ENCODE results near the gene INTS4. TPM values are rescaled to one million over a fixed set of nuclear protein-coding genes. Genes with fewer than 3 reads are reported as not detected.

The INTS4 gene
- total and polyA plus RNA-seq, 2 experiments from 2014 or later = 24.6 to 47.6 TPM

DNA sequence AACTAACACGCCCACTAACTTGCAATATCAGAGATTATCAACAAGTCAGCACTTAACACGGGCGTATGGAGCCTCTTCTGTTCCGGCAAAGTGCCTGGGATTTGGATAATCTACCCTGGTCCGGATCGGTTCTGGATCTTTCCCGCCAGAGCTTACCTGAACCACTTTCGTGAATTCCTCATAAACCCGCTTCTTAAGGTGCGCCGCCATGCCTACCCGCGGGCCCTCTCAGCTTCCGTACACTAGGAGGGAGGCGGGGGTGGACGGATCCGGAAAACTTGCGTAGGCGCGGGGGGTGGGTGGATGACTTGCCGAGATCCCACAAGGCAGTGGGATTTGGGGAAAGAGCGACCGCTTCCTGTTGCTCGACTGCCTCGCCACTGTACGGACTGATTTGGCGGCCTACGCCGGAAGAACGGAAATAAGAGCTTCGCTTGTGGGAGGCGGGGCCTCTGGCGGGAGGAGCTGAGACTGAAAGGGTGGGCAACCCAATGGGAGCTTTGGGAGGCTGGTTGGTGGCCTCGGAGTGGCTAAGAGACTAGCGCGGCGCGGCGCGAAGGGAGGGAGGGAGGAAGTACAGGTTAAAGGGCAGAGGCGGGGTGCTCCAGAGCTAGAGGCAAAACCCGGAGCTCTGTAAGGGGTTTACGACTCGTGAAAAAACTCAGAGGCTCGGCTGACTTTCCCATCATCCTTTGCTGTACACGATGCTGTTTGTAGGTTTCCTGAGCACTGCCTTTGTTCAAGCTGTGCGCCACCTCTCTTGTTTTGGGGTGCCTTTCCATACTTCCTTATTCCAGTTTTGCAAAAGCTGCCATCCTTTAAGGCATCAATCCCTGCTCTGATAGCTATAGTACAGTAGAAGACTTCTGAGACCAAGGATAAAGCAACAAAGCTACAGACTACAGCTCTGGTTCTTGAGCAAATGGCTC is at the start of gene INTS4 (continued):
- no peak; the same call in 1 of the 2 replicates for TF ChIP-seq NANOG (IDR thresholded peaks at IDR 0.05; ENCODE audit: borderline replicate concordance)
- TF ChIP-seq ZNF331 (CRISPR knock-in tag; IDR thresholded peaks at IDR 0.05; ENCODE audit: low read depth) = no peak
- TF ChIP-seq, protein P1, sequence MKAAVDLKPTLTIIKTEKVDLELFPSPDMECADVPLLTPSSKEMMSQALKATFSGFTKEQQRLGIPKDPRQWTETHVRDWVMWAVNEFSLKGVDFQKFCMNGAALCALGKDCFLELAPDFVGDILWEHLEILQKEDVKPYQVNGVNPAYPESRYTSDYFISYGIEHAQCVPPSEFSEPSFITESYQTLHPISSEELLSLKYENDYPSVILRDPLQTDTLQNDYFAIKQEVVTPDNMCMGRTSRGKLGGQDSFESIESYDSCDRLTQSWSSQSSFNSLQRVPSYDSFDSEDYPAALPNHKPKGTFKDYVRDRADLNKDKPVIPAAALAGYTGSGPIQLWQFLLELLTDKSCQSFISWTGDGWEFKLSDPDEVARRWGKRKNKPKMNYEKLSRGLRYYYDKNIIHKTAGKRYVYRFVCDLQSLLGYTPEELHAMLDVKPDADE (IDR thresholded peaks at IDR 0.05) = peak; percentile 94

DNA sequence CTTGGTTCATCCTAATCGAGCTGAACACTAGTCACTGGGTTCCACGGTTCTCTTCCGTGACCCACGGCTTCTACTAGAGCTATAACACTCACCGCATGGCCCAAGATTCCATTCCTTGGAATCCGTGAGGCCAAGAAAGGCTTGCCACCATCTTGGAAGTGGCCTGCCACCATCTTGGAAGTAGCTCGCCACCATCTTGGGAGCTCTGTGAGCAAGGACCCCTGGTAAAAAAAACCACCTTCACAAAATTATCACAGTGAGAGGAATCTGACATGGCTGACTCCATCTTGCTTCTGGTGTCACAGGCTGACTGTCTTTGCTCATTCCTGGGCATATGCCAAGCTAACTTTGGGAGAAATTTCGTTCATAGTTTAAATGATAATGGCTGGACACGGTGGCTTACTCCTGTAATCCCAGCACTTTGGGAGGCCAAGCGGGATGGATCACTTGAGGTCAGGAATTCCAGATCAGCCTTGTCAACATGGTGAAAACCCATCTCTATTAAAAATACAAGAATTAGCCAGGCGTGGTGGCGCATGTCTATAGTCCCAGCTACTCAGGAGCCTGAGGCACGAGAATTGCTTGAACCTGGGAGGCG is 47.5 kb upstream of the INTS4 start:
- peaks cover 6% of the 10 kb centered on the region; the same call in 1 of the 2 replicates for H3K9me2 ChIP-seq (ENCODE audit: insufficient read depth)
- no peaks in the 10 kb centered on the region for H3K27me3 ChIP-seq (ENCODE audit: insufficient read depth)
- H3K4me1 ChIP-seq (ENCODE audit: insufficient read depth) = peaks cover 6% of the 10 kb centered on the region
- no peak overlapping the region for H3K4me2 ChIP-seq
- Mint-ChIP-seq H3K4me1 (peaks cover 22% of the 10 kb centered on the region), H3K27me3 (ENCODE audit: insufficient read depth, low read depth, poor library complexity) (peaks cover 8% of the 10 kb centered on the region), H3K36me3 (ENCODE audit: low read depth) (no peaks in the 10 kb centered on the region), H3K27ac (no peak overlapping the region), H3K9me3 (no peaks in the 10 kb centered on the region), H3K4me3 (no peak overlapping the region)
- H4K20me1 ChIP-seq (replicated peaks; ENCODE audit: insufficient read depth) = no peaks in the 10 kb centered on the region
- DNase-seq (ENCODE audit: low spot score) = no peak
- no peaks in the 10 kb centered on the region for H3K79me2 ChIP-seq (replicated peaks; ENCODE audit: insufficient read depth)
- no peak for ATAC-seq
- no peak overlapping the region for H3K4me3 ChIP-seq
- peak overlapping the region; percentile 81; the same call in 1 of the 2 replicates for H2AFZ ChIP-seq
- H3F3A ChIP-seq (replicated peaks; ENCODE audit: low read depth) = 0 out of 2 replicates have a peak, but pooled peaks cover 4% of the 10 kb centered on the region
- H3K27ac ChIP-seq (ENCODE audit: low read depth) = no peak overlapping the region
- no peaks in the 10 kb centered on the region for H3K36me3 ChIP-seq (ENCODE audit: insufficient read depth)
- TF ChIP-seq EZH2phosphoT487 (IDR thresholded peaks at IDR 0.05; ENCODE audit: unreplicated experiment) (no peak), NANOG (IDR thresholded peaks at IDR 0.05; ENCODE audit: borderline replicate concordance) (no peak), STAT1 (IDR thresholded peaks at IDR 0.05; ENCODE audit: unreplicated experiment) (no peak), POLR2AphosphoS5 (IDR thresholded peaks at IDR 0.05; ENCODE audit: low read depth) (no peak), EZH2 (IDR thresholded peaks at IDR 0.05; ENCODE audit: low read depth, unreplicated experiment) (no peak), CREB1 (CRISPR knock-in tag; IDR thresholded peaks at IDR 0.05; ENCODE audit: low read depth) (no peak), JUNB (IDR thresholded peaks at IDR 0.05; ENCODE audit: unreplicated experiment) (no peak), ZNF331 (CRISPR knock-in tag; IDR thresholded peaks at IDR 0.05; ENCODE audit: low read depth) (no peak), ZNF114 (CRISPR knock-in tag; IDR thresholded peaks at IDR 0.05) (no peak)
- TF ChIP-seq, protein P2, sequence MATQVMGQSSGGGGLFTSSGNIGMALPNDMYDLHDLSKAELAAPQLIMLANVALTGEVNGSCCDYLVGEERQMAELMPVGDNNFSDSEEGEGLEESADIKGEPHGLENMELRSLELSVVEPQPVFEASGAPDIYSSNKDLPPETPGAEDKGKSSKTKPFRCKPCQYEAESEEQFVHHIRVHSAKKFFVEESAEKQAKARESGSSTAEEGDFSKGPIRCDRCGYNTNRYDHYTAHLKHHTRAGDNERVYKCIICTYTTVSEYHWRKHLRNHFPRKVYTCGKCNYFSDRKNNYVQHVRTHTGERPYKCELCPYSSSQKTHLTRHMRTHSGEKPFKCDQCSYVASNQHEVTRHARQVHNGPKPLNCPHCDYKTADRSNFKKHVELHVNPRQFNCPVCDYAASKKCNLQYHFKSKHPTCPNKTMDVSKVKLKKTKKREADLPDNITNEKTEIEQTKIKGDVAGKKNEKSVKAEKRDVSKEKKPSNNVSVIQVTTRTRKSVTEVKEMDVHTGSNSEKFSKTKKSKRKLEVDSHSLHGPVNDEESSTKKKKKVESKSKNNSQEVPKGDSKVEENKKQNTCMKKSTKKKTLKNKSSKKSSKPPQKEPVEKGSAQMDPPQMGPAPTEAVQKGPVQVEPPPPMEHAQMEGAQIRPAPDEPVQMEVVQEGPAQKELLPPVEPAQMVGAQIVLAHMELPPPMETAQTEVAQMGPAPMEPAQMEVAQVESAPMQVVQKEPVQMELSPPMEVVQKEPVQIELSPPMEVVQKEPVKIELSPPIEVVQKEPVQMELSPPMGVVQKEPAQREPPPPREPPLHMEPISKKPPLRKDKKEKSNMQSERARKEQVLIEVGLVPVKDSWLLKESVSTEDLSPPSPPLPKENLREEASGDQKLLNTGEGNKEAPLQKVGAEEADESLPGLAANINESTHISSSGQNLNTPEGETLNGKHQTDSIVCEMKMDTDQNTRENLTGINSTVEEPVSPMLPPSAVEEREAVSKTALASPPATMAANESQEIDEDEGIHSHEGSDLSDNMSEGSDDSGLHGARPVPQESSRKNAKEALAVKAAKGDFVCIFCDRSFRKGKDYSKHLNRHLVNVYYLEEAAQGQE (IDR thresholded peaks at IDR 0.05; ENCODE audit: unreplicated experiment) = no peak
- TF ChIP-seq, protein P3, sequence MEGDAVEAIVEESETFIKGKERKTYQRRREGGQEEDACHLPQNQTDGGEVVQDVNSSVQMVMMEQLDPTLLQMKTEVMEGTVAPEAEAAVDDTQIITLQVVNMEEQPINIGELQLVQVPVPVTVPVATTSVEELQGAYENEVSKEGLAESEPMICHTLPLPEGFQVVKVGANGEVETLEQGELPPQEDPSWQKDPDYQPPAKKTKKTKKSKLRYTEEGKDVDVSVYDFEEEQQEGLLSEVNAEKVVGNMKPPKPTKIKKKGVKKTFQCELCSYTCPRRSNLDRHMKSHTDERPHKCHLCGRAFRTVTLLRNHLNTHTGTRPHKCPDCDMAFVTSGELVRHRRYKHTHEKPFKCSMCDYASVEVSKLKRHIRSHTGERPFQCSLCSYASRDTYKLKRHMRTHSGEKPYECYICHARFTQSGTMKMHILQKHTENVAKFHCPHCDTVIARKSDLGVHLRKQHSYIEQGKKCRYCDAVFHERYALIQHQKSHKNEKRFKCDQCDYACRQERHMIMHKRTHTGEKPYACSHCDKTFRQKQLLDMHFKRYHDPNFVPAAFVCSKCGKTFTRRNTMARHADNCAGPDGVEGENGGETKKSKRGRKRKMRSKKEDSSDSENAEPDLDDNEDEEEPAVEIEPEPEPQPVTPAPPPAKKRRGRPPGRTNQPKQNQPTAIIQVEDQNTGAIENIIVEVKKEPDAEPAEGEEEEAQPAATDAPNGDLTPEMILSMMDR (conservative IDR thresholded peaks at IDR 0.05; ENCODE audit: low read depth in 2 of 2) = no peak
- TF ChIP-seq, protein P1 (IDR thresholded peaks at IDR 0.05) = no peak

Measured in GM23338 (cell line).